ENCODE results near the gene PLCB4. TPM values are rescaled to one million over a fixed set of nuclear protein-coding genes. Genes with fewer than 3 reads are reported as not detected.
"Not testable (repeated sequence)": the region's sequence is repeated elsewhere in the genome, so short reads cannot be mapped to it uniquely, and the experiment has no call there.

PLCB4 gene
- total RNA-seq, 1 donor from 2014 or later: not detected

GRCh38 chr20:9140162-9140760 lies 71.4 kb downstream of the PLCB4 start:
- intact Hi-C loops (cut with micrococcal nuclease): no loop called here

GRCh38 chr20:9141070-9141469 lies 72.2 kb downstream of the PLCB4 start:
- intact Hi-C loops (cut with micrococcal nuclease): no loop called here

- intact Hi-C loops (cut with micrococcal nuclease): no loop called here
Observed at GRCh38 chr20:9141921-9142320, 73.0 kb downstream of the PLCB4 start.

GRCh38 chr20:9142809-9143208 lies 73.9 kb downstream of the PLCB4 start:
- intact Hi-C loops (cut with micrococcal nuclease): no loop called here

- intact Hi-C loops (cut with micrococcal nuclease): no loop called here
Observed at GRCh38 chr20:9143926-9144325, 75.0 kb downstream of the PLCB4 start.

GRCh38 chr20:9144643-9145042 lies 75.8 kb downstream of the PLCB4 start:
- intact Hi-C loops (cut with micrococcal nuclease): no loop called here

GRCh38 chr20:9145142-9145541 lies 76.3 kb downstream of the PLCB4 start:
- intact Hi-C loops (cut with micrococcal nuclease): no loop called here

- intact Hi-C loops (cut with micrococcal nuclease): no loop called here
Observed at GRCh38 chr20:9146649-9147048, 77.8 kb downstream of the PLCB4 start.

- intact Hi-C loops (cut with micrococcal nuclease): no loop called here
Observed at GRCh38 chr20:9147547-9148024, 78.7 kb downstream of the PLCB4 start.

GRCh38 chr20:9148291-9148690 lies 79.4 kb downstream of the PLCB4 start:
- intact Hi-C loops (cut with micrococcal nuclease): no loop called here

- intact Hi-C loops (cut with micrococcal nuclease): no loop called here
Observed at GRCh38 chr20:9149087-9149486, 80.2 kb downstream of the PLCB4 start.

- intact Hi-C loops (cut with micrococcal nuclease): no loop called here
Observed at GRCh38 chr20:9149796-9150195, 80.9 kb downstream of the PLCB4 start.

- intact Hi-C loops (cut with micrococcal nuclease): no loop called here
Observed at GRCh38 chr20:9150679-9151078, 81.8 kb downstream of the PLCB4 start.

- intact Hi-C loops (cut with micrococcal nuclease): not testable (repeated sequence)
Observed at GRCh38 chr20:9152139-9152538, 83.3 kb downstream of the PLCB4 start.

- intact Hi-C loops (cut with micrococcal nuclease): no loop called here
Observed at GRCh38 chr20:9154464-9155024, 85.7 kb downstream of the PLCB4 start.

GRCh38 chr20:9156529-9157280 lies 87.8 kb downstream of the PLCB4 start:
- intact Hi-C loops (cut with micrococcal nuclease): no loop called here

GRCh38 chr20:9160331-9160730 lies 91.4 kb downstream of the PLCB4 start:
- intact Hi-C loops (cut with micrococcal nuclease): no loop called here

- intact Hi-C loops (cut with micrococcal nuclease): no loop called here
Observed at GRCh38 chr20:9160757-9161156, 91.9 kb downstream of the PLCB4 start.

GRCh38 chr20:9161311-9161710 lies 92.4 kb downstream of the PLCB4 start:
- intact Hi-C loops (cut with micrococcal nuclease): no loop called here

GRCh38 chr20:9163251-9163650 lies 94.4 kb downstream of the PLCB4 start:
- intact Hi-C loops (cut with micrococcal nuclease): no loop called here

GRCh38 chr20:9163995-9164394 lies 95.1 kb downstream of the PLCB4 start:
- intact Hi-C loops (cut with micrococcal nuclease): no loop called here

- intact Hi-C loops (cut with micrococcal nuclease): no loop called here
Observed at GRCh38 chr20:9165261-9165660, 96.4 kb downstream of the PLCB4 start.

Data from T-helper 2 cell treated with Interferon-gamma antibody and Interleukin-4, amounts not matched to agents 100 ng/mL and 5 ng/mL, for 36 hours (primary cell).